GM03348 (cell line): ENCODE results near the gene ZBED1.

Experiments used
- DNase-seq: peaks from one replicate; pipeline ENCODE4 v3.0.0; 2012; ENCODE audit warnings: low spot score

Gene ZBED1

DNA sequence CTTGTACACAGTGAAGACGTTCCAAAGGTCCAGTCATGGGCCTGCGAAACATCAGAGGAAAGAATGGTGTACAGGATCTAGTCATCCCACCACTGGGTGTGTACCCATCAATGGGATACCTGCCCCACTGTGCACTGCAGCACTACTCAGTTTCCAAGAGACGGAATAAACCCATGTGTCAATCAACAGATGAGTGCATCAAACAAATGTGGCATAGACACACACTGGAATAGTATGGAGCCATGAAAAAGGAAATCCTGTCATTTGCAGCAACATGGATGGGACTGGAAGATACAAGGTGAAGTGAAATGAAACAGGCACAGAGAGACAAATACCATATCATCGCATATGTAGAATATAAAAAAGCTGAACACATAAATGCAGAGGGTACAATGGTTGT, 48.0 kb downstream of the ZBED1 start:
- DNase-seq = no peak

DNA sequence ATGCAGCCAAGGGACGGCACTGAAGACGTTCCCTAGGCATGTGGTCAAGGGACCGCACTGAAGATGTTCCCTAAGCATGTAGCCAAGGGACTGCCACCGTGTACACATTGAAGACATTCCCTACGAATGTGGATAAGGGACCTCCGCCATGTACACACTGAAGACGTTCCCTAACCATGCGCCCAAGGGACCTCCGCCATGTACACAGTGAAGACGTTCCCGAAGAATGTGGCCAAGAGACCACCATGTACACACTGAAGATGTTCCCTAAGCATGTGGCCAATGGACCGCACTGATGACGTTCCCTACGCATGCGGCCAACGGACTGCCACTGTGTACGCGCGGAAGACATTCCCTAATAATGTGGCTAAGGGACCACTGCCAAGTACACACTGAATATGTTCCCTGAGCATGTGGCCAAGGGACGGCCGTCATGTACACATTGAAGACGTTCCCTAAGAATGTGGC, 48.4 kb downstream of the ZBED1 start:
- no peak for DNase-seq

DNA sequence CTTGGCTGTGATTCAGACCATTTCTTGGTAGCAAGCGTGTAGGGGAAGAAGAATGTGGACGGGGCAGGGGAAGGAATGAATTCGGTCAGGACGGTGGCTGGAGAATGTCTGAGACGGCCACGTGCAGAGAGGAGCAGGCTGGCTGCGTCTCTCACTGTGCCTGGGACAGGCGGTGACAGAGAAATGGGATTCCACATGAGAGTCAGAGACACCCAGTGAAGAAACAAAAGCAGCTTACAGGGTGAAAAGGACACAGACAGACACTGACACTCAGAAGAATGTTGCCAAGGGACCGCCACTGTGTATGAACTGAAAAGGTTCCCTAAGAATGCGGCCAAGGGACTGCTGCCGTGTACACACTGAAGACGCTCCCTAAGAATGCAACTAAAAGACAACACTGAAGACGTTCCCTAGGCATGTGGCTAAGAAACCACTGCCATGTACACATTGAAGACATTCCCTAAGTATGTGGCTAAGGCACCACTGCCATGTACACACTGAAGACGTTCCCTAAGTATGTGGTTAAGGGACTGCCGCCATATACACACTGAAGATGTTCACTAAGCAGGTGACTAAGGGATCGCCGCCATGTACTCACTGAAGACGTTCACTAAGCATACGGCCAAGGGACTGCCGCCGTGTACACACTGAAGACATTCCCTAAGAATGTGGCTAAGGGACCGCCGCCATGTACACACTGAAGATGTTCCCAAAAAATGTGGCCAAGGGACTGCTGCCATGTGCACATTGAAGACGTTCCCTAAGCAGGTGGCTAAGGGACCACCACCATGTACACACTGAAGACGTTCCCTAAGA, 49.1 kb downstream of the ZBED1 start:
- peak; percentile 55 for DNase-seq

DNA sequence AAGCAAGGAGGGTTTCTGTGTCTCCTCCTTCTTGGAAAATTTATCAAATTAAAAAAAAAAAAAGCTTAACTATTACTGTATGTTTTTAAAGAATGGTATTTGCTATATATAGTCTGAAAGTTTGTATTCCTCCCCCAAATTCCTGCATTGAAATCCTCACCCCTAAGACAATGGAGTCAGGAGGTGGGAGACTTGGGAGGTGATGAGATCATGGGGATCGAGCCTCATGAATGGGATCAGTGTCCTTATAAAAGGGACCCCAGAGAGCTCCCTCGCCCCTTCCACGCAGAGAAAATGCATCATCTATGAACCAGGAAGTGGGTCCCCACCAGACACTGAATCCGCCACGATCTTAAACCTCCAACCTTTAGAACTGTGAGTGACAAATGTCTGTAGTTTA, 50.1 kb downstream of the ZBED1 start:
- DNase-seq = no peak

DNA sequence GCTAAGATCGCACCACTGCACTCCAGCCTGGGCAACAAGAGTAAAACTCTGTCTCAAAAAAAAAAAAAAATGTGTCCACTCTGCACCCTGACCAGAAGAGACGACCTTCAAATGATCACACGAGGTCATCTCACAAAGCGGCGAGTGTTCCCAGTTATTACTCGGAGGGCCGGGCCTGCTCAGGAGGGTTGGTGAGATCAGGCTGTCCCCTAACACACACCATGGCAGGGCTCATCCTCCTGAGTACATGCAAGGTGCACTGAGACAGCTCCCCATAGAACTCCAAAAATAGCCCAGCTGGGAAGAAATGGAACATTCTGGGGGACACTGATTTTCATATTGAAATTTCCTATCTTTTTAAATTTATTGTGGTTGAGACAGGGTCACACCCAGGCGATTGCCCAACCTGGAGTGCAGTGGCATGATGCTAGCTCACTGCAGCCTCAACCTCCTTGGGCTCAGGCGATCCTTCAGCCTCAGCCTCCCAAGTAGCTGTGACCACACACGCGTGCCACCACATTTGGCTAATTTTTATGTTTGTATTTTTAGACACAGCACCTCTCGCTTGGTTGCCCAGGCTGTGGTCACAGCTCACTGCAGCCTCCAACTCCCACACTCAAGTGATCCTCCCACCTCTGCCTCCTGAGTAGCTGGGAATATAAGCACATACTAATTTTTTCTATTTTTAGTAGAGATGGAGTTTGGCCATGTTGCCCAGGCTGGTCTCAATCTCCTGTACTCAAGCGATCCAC, 51.5 kb downstream of the ZBED1 start:
- no peak for DNase-seq

DNA sequence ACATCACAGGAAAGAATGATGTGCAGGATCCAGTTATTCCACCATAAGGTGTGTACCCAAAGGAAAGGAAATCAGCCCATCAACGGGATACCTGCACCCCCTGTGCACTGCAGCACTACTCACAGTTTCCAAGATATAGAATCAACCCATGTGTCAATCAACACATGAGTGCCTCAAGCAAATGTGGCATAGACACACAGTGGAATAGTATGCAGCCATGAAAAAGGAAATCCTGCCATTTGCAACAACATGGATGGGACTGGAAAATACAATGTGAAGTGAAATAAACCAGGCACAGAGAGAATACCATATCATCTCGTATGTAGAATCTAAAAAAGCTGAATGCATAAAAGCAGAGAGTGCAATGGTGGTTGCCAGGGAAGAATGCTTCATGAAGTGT, 53.3 kb downstream of the ZBED1 start:
- no peak for DNase-seq

DNA sequence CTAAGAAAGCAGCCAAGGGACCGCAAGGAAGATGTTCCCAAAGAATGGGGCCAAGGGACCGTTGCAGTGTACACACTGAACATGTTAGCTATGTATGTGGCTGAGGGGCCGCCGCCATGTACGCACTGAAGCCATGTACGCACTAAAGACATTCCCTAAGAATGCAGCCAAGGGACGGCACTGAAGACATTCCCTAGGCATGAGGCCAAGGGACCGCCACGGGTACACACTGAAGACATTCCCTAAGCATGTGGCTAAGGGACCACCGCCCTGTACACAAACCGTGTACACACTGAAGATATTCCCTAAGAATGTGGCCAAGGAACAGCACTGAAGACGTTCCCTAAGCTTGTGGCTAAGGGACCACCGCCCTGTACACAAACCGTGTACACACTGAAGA, 54.0 kb downstream of the ZBED1 start:
- no peak for DNase-seq

DNA sequence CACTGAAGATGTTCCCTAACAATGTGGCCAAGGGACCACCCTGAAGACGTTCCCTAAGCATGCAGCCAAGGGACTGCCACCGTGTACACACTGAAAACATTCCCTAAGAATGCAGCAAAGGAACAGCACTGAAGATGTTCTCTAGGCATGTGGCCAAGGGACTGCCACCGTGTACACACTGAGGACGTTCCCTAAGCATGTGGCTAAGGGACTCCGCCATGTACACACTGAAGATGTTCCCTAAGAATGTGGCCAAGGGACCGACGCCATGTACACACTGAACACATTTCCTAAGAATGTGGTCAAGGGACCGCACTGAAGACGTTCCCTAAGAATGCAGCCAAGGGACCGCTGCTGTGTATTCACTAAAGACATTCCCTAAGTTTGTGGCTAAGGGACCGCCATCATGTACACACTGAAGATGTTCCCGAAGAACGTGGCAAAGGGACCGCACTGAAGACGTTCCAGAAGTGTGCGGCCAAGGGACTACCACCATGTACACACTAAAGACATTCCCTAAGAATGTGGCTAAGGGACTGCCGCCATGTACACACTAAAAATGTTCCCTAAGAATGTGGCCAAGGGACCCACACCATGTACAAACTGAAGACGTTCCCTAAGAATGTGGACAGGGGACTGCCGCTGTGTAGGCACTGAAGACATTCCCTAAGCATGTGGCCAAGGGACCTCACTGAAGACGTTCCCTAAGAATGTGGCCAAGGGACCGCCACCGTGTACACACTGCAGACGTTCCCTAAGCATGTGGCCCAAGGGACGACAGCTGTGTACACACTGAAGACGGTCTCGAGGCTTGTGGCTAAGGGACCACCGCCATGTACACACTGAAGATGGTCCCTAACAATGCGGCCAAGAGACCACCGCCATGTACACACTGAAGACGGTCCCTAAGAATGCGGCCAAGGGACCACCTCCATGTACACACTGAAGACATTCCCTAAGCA, 54.8 kb downstream of the ZBED1 start:
- DNase-seq = no peak

DNA sequence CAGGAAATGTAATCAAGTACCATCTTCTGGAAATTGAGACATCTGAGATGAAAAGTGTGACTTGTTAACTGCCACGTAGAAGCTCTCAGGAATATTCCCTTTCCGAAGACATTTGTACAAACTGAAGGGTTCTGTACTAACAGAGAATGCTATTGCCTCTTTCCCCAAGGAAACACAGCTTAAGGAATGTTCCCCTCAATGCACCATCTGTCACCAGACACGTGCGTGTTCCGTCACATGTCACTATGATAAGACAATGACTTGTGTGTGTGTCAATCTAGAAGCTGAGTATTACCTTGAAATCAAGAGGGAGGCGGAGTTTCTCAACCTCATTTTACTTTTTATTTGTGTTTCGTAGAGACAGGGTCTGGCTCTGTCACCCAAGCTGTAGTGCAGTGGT, 58.1 kb downstream of the ZBED1 start:
- no peak for DNase-seq

DNA sequence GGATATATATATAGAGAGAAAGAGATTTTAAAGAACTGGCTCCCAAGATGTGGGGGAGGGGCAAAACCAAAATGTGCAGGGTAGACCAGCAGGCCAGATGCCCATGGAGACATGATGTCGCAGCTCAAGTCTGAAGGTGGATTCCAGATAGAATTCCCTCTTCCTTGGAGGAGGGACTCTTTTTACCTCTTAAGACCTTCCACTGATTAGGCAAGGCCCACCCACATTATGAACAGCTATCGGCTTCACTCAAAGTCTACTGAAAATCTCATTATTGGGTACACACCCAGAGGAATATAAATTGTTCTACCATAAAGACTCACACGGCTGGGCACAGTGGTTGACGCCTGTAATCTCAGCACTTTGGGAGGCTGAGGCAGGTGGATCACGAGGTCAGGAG, 59.3 kb downstream of the ZBED1 start:
- DNase-seq = no peak

DNA sequence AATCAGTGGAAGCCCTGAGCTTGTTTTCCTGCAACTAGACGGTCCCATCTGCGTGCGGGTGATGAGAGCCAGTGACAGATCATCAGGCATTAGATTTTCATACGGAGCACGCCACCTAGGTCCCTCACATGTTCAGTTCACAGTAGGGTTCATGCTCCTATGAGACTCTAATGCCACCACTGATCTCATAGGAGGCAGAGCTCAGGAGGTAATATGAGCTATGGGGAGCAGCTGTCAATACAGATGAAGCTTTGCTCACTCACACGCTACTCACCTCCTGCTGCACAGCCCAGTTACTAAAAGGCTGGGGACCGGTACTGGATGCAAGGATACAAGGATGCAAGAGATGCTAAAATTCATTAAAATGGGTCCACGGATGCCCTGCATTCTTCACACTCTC, 61.2 kb downstream of the ZBED1 start:
- DNase-seq = no peak
